HG03175 (cell line): ENCODE results near the gene CCDC9B.

Experiments used
- ATAC-seq: cut with Tn5 transposase; IDR thresholded peaks from one replicate; pipeline ENCODE4 v1.9.1; 2021; ENCODE audit warnings: mild to moderate bottlenecking, moderate library complexity; ENCODE audit not compliant: unreplicated experiment

The CCDC9B gene

DNA sequence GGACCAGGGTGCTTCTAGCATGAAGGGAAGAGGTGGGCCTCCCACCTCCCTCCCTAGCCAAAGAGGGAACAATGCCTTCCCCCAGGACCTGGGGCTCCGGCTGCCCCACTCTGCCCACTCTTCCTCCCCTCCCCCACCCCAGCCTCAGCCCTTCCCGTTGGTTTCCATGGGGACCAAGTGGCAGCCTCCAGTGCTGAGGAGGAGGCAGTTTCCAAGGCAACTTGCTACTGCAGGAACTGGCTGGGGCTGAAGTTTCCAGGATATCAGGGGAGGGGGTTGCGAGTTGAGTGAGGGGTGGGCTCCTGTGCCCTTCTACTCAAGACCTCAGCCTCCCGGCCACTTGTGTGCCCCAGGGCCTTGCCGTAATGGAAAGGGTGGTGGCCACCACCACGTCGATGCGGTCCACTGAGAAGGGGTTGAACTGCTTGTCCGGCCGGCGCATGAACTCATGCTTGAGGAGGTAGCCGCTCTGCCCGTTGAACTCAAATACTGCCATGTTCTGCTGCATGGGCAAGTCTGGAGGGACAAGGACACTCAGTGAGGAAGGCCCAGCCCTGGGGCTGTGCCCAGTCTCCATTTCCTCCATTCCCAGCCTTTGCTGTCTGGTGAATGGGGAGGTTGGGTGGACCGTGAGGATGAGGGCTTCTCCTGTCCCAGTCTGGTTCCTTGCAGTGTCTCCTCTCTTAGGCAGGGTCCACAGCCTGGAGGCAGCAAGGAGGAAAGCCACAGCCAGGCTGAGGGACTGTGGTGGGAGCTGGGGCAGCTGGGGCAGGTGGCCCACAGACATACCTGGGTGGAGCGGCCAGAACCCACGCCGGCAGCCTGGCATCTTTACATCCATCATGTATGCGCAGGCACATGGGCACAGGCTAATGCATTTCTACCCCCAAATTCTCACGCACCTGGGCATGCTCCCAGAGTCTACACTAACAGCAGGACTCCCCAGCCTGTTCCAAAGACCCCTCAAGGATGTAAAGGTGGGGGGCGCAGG is 46.5 kb downstream of the CCDC9B start:
- ATAC-seq: no peak

- no peak for ATAC-seq
These were observed 47.7 kb downstream of the CCDC9B start for GRCh38 chr15:40293006-40293405.

DNA sequence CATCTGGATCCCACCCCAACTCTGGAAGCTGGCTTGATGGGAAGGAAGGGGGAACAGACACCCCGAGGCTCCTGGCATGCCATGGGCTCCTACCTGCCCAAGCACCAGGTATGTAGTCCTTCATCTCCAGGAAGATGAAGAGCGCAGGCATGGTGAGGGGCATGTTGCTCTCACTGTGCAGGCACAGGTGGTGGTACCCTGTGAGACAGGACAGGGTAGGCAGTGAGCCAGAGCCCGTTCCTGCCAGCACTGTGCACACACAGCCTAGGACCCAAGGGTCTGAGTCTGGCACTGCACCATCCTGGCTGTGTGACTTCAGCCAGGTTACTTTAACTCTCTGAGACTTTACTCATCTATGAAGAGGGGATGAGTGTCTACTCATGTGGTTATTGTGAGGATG is 48.5 kb downstream of the CCDC9B start:
- ATAC-seq: no peak

DNA sequence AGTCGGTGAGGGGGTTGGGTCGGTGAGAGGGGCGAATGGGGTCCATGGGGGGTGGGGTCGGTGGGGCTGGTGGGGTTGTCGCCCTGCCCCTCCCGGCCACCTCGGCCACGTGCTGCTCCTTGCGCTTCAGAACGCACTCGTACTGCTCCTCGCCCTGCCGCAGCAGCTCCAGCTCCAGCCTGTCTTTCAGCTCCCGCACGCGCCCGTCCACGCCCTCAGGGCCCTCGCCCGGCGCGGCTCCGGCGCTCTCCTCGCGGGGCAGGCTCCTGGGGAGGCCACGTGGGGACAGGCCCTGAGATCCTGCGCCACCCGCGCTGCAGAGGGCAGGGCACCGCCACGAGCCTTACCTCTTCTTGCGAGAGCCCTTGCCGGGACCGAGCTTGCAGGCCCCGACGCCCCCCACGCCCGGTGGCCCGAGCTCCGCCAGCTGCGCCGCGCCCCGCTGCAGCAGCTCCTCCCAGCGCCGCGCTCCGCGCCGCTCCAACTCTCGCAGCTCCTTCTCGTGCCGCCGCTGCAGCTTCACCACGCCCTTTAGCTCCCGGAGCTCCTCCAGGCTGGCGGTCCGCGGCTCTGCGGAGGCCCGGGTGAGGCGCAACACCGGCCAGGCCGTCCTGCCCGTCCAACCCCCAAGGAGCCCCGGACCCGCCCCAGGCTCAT is 49.7 kb downstream of the CCDC9B start:
- ATAC-seq: no peak

GRCh38 chr15:40290545-40290917 is 50.2 kb downstream of the CCDC9B start:
- no peak for ATAC-seq

DNA sequence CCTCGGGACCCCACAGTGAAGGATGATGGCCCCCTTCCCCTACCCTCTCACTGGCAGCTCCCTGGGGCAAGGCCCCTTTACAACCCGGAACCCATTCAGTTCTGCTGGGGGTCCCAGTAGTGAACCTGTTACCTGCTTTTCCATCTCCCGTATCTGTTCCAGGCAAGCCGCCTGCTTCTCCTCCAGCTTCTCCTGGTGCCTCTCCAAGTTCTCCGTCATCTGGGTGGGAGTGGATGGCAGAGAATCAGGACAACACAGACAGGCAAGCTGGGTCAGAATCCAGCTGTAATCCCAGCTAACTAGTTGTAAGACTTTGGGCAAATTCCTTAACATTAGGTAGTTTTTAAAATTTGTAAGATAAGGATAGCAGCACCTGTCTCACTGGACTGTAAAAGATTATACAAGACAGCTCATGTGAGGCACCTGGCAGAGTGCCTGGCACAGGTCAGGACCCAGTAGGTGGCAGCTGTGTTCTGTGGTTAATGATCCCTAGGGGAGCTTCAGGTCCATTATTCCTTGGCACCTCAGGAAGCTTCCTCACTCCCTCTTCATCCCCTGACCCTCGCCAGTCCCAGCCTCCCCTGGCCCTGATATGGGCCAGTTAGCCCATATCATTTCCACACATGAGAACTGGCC is 51.5 kb downstream of the CCDC9B start:
- ATAC-seq: no peak

DNA sequence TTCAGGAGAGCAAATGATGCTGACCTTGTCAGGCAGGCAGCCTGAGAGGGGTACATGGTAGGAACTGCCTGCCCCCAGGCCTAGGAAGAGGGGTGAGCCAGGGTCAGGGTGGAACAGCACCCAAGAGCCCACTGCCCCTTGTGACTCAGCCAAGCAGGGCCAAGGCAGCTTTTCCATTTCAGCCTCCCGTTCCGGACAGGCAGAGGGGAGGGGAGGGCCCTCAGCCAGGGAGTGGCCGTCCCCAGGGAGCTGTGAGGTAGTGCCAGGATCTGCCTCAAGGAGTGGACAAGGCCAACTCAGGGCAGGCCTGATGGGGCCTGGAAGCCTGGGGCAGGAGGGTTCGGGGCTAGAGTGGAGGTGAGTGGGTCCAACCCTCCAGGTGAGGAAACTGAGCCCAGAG is 52.8 kb downstream of the CCDC9B start:
- no peak for ATAC-seq

DNA sequence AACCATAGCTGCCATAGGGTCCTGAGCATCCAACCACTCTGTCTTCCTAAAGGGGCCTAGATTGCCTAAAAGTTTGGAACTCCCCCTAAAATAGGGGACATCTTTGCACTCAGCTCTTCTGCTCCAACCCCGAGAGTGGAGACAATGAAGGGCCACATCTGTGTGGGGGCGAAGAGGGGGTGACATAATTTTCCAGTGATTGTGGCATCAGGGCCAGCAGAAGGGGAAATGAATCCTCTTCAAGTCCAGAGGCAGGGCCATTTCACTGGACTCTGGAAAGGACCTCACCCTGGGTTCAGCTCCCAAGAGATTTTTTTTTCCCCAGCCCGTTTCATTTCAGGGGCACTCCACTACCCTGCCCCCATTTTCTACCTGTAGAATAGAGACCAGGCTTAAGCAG is 53.2 kb downstream of the CCDC9B start:
- ATAC-seq: no peak

- ATAC-seq: no peak
These were observed 53.9 kb downstream of the CCDC9B start for GRCh38 chr15:40286794-40287193.

GRCh38 chr15:40286061-40286532 is 54.6 kb downstream of the CCDC9B start:
- ATAC-seq: no peak

DNA sequence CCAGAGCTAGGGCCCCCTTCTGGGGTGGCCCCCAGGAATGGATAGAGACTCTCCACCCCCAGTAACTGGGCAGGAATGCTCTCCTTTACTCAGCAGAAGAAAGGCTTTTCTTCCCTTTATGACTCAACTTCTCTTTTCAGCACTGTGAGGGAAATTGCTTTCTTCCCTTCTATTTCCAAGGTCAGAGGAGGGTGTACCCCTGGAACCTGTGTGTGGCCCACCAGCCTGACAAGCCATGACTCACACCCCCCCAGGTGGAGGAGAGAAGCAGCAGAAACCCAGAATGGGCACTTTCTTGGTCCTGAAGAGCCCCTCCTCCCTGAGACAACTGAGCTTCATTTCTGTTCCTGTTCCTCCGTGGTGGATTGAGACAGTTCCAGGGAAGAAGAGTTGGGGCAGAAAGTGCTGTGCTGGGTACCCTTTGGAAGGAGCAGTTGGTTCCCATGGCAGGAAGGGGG is 55.2 kb downstream of the CCDC9B start:
- ATAC-seq: no peak

- ATAC-seq: no peak
These were observed 55.6 kb downstream of the CCDC9B start for GRCh38 chr15:40285151-40285550.

GRCh38 chr15:40283615-40284300 is 57.0 kb downstream of the CCDC9B start:
- no peak for ATAC-seq

- no peak for ATAC-seq
These were observed 57.7 kb downstream of the CCDC9B start, which contains the start of gene ANKRD63 for GRCh38 chr15:40282869-40283614. Gene ANKRD63, minus strand, starts transcription at chr15:40283064. Its CDS starts 478 bp downstream, at chr15:40282586.

- ATAC-seq: no peak
These were observed 58.4 kb downstream of the CCDC9B start for GRCh38 chr15:40282147-40282868.

GRCh38 chr15:40281801-40282146 is 59.0 kb downstream of the CCDC9B start:
- ATAC-seq: no peak
